ENCODE results near the gene SLC39A1. TPM values are rescaled to one million over a fixed set of nuclear protein-coding genes. Genes with fewer than 3 reads are reported as not detected.

Gene SLC39A1
- total RNA-seq, 1 donor from 2014 or later, result 86.8 TPM

DNA sequence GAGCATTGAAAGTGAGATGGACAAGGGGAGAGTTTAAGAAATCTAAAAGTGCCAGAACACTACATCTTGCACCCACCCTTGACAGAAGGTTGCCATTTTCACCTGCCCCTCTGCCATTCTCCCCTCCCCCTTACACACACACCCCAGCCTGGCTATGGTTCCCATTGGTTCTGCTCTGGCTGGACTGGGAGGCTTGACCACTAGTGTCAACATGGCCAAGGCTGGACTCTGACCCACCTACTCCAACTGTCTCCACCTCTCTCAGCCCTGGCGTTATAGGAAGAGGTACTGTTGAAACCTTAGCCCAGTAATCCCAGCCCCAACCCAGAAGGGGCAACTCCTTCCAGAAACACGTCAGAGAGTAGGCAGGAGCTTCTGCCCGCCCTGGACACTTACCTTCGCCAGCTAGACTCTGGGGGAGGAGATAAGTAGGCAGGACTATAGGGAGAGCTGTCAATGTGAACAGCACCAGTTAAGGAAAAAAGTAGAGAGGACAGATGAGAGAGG, 9.4 kb downstream of the SLC39A1 start:
- no peak for DNase-seq (ENCODE audit: low read depth in 2 of 2)

DNA sequence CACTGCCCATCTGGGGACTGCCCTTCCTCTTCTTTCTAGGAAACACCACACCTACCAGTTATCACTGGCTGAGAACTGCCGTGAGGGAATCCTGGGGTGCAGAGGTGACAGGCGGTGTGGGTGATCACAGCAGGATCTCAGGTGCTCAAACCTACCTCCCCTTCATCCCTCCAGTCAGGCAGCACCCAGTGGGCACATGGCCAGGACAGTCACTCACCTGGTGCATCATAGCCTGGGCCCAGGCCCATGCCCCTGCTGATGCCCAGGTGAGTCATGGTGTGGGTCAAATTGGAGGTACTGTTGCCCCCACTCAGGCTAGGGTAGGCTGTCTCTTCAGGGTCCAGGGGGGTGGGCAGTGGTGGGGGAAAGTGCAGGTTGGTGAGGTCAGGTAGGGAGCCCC, 11.5 kb downstream of the SLC39A1 start:
- no peak for DNase-seq (ENCODE audit: low read depth in 2 of 2)

DNA sequence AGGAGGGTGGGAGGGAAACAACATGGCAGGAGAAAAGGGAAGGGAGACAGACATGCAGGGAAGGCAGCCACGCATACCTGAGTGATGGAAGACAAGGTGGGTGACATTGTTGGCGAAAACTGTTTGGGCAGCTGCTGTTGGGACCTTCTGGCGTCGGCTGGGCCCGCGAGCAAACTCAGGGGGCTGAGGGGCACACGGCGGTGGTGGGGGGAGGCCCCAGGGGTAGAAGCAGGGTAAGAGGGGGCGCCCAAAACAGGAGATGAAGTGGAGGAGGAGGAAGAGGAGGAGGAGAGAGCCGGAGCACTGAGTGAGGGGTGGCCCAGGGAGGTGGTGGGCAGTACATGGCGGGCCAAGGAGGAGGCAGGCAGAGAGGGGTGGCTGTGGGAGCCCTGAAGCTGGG, 12.2 kb downstream of the SLC39A1 start:
- DNase-seq (ENCODE audit: low read depth in 2 of 2), result no peak

DNA sequence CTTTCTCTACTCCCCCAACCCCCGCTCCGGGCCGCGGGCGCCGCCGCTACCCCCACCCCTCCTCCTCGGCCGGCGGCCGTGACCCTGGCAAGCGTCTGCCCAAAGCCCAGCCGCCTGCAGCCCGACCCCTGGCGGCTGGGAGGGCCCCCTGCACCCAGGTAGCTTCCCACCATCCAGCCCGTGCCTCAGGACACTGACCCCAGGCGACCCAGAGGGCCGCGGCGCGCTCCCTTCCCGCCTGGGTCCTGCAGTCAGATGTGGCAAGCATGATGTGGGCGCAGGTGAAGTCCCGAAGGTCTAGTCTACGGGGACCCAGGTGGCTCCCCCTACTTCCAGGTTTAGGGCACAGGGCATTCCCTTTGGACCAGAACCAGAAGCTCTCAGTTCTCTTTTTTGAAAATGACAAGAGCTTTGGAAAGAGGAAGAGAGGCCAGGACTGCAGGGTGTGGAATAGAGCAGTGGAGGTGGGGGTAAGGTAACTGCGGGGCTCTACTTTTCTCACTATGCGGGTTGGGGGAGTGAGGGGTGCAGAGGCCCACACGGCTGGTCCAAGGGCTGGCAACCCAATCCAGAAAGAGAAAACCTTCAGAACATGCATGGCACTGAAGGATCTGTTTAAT, 16.6 kb downstream of the SLC39A1 start, which contains the start of gene DENND4B:
Gene DENND4B, minus strand, starts transcription at position 97 of the 620 bp plus-strand sequence. CDS start 2,344 bp downstream, outside the sequence.
- peak; percentile 46 to 85 for DNase-seq (ENCODE audit: low read depth in 2 of 2)

DNA sequence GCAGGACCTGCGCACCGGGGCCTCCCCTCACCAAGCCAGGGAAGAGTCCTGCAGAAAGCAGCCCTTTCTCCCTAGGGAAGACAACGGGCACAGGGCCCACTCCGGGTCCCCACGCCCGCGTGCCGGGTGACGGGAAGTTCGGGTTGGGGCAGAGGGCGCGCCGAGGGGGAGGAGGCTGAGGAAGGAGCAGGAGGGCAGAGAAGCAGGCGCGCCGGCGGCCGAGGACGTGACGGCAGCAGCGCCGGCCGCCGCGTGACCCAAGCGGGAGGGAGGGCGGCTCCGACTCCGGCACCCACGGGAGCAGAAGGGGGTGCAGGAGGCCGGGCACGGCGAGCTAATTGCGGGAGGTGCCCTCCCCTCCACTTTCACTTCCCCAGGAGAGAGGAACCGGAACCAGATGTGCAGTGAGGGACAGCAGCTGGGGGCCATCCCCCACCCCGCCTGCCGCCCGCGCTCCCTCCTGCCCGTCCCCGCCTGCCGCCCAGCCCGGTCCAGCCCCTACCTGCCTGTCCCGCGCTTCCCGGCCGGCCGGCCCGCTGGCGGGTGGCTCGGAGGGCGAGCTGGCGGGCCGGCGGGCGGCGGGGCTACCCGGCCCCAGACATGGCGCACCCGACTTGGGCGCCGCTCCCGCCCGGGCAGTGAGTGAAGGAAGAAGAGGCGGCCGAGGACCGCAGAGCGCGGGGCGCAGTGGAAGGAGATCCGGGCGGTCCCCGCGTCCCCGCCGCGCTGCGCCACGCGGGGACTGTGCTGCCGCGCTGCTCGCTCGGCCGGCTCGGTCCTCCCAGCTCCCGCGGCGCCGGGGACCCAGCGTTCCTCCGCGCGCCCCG, 17.3 kb downstream of the SLC39A1 start:
- peak; percentile 56 to 83 for DNase-seq (ENCODE audit: low read depth in 2 of 2)

DNA sequence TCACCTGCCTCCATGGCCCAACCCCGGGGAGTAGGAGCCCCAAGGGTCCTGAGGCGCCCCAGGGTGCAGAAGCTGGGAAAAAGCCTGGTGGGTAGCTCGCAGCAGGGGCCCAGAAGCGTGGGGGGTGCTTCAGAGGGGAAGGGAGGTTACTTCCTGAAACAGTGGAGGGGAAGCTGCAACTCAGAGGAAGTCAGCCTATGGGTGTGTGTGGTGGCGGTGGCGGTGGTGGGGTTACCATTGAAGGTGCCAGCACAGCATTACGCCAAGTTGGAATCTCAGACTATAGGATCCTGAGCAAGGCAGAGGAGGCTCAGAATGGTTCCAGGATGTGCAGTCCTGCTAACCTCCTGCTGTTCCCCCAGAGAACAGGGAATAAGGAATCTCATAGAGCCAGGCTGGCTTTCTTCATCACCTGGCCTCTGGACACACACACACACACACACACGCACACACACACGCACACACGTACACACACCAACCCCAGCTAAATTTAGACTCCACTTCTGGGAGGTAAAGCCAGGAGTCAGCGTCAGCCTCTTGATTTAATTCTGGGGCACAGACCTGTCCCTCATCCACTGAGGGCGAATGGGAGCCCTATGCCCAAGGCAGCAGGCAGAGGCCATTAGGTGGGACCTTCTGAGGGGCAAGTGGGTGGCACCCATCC, 18.1 kb downstream of the SLC39A1 start:
- peak; percentile 36 to 53 for DNase-seq (ENCODE audit: low read depth in 2 of 2)

DNA sequence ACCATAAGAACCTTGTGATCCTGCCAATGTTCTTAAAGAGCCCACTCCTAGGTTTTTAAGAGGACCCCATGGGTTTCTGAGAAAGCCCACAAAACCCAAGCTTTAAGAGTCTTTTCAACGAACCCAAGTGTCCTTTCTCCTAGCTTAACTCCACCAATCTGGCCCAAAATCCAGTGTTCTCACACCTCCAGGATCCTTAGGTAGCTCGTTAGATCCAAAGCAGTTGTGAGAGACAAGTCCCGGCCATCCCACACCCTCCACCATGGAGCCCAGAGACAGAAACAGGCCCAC, 18.6 kb downstream of the SLC39A1 start:
- DNase-seq (ENCODE audit: low read depth in 2 of 2), result no peak

DNA sequence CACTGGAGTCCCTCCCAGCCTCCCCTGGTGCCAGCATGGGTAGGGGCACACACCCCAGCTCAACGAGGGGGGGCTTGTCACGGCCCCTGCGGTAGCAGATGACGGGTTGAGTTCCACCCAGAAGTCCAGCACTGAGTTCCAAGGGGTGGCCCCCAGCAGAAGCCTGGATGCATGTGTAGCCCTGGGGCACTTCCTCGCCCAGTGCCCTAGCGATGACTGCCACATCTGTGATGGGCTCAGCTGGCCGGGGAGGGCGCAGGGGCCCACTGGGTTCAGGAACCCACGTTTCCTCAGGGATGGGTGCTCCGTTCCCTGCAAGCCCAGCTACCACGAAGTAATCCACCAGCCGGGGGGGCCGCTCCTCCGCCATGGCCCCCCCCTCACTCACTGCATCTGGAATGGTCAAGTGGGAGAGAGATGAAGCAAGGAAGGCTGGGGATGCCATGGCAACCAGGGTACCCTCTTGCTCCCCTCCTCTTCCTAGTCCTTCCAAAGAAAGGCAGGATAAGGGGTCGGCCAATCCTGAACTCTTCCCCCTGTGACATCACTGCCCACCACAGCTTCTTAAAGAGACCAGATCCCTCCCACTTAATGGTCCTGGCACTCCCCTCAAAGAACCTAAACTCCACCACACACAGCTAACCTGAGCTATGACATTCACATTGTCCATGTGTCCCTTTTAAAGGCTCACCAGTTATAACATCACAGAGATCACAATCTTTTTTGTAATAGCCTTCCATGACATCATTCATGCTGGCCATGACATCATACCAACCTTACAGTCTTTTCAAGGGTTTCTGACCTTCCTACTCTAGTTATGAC, 19.1 kb downstream of the SLC39A1 start:
- DNase-seq (ENCODE audit: low read depth in 2 of 2), result no peak

DNA sequence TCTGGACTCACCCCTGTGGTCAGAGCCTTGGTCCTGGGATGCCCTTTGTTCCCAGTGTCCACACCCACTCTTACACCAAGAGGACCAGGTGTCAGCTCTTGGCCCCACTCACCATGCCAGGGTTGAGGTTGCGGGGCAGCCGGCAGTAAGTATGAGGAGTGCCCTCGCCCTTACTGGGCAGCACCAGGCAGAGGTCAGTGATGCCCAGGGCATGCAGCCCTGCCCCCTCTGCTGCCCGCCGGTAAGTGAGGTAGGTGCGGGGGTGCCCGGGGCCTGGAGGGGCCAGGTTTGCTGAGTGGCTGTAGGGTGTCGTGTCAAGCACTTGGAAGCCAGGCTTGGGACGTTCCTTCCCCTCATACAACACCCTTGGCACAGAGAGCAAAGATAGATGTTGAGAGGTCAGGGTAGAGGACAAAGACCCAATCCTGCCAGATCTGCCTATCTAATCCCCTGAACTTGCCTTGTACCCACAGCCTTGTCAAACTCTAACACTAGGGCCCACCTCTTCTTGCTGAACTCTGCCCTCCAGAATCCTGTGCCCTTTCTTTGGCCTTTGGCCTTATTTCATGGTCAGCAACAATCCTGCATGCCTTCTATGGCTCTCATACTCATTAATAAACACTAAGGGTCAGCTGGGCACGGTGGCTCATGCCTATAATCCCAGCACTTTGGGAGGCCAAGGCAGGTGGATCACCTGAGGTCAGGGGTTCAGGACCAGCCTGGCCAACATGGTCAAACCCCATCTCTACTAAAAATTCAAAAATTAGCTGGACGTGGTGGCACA, 20.4 kb downstream of the SLC39A1 start:
- no peak for DNase-seq (ENCODE audit: low read depth in 2 of 2)

DNA sequence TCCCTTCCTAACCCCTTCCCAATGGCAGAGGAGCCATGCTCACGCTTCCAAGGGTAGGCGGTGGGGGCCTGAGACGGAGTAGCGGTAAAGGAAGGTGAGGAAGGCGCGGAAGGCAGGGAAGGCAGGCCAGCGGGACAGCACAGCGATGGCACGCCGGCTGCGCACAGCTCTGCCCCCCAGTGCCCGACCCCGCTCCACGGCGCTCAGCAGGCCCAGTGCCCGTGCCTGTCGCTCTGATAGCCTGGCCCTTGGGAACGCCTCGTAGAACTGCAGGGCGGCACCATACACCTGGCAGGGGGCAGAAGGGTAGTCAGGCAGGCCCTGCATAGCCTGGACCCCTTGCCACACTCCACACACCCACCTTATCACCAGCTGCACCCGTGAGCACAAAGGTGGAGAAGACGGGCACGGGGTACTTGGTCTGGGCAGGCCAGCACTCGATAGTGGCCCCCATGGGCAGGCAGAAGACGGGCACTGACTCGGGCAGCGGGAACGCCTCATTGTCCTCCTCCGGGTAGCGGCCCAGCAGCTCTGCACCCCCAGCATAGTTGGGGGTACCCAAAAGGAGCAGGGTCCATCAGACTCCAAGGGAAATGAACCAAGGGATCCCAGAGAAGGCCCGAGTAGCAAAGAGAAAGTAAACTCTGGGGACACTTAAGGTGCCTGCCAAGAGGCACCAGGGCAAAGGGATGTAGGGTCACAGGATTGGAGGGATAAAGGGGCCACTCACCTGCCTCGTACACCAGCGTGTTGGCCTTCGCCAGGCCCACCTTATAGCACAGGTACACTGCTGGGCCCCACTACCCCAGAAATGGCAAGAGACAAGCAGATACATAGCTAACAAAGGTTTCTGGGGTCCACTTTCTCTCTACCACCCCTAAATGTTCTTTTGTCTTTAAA, 21.3 kb downstream of the SLC39A1 start:
- no peak for DNase-seq (ENCODE audit: low read depth in 2 of 2)

DNA sequence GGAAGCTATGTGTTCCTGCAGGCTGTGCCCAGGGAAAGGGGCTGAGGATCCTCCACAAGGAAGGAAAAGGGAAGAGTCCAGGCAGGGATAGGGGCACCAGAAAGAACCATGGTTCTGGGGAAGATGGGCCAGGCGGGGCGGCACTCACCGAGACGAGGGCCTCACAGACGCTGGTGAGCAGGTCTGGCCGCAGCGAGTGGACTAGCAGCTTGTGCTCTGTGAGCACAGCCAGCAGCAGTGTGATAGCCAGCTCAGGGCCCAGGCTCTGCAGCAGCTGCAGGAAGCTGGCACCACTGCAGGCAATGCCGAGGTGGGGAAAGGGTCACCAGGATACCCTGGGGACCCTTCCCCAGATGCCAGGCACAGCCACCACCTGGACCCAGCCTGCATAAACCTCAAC, 22.6 kb downstream of the SLC39A1 start:
- no peak for DNase-seq (ENCODE audit: low read depth in 2 of 2)

DNA sequence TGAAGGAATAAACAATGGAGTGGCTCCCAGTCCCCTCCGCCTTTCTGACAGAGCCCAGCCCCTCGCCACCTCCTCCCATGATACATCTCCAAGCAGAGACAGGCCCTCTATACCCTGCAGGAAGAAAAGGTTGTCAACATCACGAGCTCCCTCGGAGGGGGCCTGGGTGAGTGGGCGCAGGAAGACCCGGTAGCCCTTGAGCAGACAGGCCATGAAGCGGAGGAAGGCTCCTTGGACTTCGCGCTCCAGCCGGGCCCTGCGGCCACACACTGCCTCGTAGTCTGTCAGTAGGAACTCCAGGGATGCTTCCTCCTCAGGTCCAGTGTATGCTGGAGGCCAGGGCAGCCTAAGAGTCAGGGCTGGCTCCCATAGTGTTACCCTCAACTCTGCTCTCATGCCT, 23.9 kb downstream of the SLC39A1 start:
- DNase-seq (ENCODE audit: low read depth in 2 of 2), result no peak

DNA sequence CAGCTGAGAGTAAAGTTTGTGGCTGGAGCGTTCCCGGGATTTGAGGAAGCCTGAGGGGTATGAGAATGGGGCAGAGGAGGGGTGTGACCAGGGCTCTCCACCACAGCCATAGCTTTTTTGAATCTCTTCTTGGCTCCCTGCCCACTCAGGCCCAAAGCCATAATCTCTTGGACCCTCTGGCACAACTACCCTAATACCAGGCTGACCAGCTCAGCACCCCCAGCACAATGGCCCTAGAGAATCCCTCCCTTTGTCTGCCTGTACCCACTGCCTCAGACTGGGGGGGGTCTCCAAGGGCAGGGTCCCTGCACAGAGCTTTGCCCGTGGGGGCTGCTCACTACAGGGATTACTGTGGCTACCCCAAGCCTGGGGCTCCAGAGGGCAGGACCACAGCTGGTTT, 24.3 kb downstream of the SLC39A1 start:
- DNase-seq (ENCODE audit: low read depth in 2 of 2), result no peak

DNA sequence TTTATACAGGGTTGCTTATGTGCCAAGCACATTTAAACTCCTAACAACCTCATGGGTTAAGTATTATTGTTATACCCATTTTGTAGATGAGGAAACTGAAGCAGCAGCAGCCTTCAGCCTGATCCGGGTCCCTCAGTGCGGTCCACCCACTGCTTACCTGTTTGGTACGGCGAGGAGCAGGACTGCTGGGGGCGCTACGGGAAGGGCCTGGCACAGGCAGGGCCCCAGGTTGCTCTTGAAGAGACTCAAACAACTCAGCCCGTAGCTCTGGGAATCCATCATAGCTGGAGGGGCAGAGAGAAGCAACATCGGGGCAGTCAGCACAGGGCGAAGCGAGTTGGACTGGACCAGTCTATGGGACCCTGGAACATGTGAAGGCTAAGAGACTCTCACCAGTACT, 26.0 kb downstream of the SLC39A1 start:
- DNase-seq (ENCODE audit: low read depth in 2 of 2), result no peak

DNA sequence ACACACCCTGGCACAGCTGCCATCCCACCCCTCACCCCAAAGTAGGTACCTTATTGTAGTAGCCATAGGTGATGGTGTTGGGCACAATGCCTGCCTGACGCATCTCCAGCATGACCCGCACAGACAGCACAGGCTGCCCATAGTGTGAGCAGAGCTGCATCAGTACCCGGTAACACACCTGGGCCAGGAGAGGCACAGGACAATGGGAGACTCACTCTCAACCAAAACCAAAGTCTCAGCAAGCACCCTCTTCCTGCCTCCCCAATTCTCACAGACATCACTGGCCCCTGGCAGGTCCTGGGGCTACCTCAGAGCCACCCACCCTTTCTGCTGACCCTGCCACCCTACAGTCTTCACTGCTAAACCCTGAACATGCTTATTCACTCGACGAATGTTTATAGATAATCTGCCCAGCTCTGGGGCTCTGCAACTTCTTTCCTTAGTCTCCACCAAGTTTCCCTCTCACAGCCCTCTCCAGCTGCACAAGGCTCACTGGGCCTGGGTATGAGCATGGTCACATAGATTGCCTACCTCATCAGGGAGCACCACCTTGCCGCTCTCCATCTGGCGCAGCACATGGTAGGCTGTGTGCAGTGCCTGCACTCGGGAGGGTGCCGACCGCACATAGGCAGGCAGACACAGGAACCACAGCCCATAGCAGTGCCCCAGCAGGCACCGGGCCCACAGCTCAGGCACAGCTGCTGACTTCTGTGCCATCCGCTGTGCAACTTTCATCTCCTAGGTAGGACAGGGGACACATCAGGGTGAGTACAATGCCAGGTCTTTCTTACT, 27.1 kb downstream of the SLC39A1 start:
- DNase-seq (ENCODE audit: low read depth in 2 of 2), result no peak

DNA sequence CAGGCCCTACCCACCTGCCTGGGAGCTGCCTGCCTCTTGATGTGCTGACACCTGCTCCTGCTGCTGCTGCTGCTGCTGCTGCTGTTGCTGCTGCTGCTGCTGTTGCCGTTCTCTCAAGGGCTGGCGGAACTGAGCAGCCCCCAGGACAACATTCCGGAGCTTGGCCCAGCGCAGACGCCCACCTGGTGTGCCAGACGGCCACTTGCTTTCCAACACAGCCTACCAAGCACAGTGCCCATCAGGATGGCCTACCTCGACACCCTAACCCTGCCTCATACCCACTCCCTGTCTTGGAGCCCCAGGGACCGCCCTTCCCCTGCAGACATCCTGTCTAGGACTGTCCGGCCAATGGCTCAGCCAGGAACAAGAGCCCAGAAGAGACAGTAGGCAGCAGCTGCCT, 28.6 kb downstream of the SLC39A1 start:
- DNase-seq (ENCODE audit: low read depth in 2 of 2), result no peak

DNA sequence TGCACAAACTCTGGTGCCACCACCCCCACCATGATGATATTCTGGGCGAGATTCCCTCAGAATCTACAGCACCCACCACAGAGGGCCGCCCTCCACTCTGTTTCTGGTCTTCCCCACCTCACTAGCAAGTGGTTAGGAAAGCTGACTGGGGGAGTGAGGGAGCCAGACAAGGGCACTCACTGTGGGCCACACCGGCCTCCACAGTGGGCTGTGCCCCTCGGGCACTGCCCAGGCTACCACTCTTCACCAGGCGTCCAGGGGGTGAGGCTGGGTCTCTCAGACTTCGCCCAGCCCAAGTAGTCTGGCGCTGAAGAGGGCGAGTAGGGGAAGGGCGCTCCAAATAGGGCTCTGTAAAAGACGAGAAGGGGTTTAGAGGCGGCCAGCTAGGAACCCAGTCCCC, 29.4 kb downstream of the SLC39A1 start:
- no peak for DNase-seq (ENCODE audit: low read depth in 2 of 2)

DNA sequence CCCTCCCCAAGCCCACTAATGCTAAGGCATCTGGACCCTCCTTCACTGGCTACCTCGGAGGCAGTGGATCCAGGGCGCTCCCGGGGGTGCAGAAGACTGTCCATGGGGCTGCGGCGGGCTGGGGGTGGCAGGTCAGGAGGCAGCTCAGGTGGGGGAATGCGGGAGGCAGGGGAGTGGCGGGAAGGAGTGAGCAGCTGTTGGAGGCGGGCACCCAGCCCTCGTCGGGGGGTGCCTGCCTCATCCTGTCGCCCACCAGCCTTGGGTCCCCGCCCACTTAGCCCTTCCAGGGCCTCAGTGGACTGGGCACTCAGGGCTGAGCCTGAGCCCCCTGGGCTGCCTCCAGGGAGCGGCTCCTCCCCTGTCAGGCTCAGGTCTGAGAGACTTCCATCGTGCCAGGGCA, 29.9 kb downstream of the SLC39A1 start:
- no peak for DNase-seq (ENCODE audit: low read depth in 2 of 2)

Measured in dermis microvascular lymphatic vessel endothelial cell (primary cell).